Measurements from ENCODE around the gene ATRN.
"Not testable (repeated sequence)": the region's sequence is repeated elsewhere in the genome, so short reads cannot be mapped to it uniquely, and the experiment has no call there.

The ATRN gene

GRCh38 chr20:3576363-3576762 lies 105.5 kb downstream of the ATRN start:
- DNase-seq: no peak

GRCh38 chr20:3577366-3577765 lies 106.5 kb downstream of the ATRN start:
- DNase-seq: no peak

DNA sequence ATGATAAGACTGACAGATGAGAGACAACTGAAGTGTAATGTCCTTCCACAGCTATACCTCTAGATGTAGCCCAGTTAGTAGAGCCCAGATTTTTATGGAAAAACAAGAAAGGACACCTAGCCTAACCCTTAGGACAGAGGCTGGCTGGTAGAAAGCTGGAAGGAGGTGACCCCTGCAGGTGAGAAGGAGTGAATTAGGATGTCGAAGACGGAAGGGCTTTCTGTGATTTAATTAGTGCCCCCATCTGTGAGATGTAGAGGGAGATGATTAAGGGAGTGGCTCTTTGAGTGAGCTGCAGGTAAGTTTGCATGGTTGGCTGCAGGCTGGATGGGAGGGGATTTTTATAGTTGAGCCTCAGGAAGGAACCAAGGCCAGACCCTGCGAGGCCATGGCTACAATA lies 109.6 kb downstream of the ATRN start:
- no peak for DNase-seq

GRCh38 chr20:3583765-3584164 lies 112.9 kb downstream of the ATRN start:
- no peak for DNase-seq

DNA sequence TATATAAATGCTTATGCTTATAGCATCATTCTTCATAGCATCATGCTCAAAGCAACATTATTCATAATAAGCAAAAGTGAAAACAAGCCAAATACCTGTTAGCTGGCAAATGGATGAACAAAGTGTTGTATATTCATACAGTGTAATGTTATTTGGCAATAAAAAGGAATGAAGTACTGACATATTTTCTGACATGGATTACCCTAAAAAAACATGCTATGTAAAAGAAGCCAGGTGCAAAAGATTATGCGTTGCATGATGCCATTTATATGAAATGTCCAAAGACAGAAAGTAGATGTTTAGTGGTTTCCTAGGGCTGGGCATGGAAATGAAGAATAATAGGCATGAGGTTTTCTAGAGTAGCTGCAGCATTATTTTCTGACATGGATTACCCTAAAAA lies 115.3 kb downstream of the ATRN start:
- DNase-seq: no peak

GRCh38 chr20:3590164-3590563 lies 119.3 kb downstream of the ATRN start:
- no peak for DNase-seq

DNA sequence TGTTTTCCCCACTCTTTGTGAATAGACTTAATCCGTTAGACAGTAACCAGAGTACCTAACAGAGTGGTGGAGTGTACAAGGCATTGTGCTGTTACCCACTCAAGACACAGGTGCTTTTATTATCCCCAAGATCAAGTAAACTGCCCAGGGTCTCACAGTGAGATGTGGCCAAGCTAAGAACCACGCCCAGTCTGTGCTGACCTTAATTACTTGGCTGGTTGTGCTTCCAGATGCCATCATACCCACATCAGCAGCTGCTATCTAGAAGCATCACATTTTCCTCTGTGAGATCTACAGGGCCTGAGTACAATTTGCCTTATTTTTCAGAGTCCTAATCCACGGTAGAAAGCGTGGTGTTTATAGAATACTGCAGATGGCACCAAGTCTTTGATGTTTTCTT lies 122.1 kb downstream of the ATRN start:
- DNase-seq: no peak

- no peak for DNase-seq
Measured at GRCh38 chr20:3595541-3595940, 124.7 kb downstream of the ATRN start.

GRCh38 chr20:3603108-3603507 lies 132.3 kb downstream of the ATRN start:
- DNase-seq: no peak

DNA sequence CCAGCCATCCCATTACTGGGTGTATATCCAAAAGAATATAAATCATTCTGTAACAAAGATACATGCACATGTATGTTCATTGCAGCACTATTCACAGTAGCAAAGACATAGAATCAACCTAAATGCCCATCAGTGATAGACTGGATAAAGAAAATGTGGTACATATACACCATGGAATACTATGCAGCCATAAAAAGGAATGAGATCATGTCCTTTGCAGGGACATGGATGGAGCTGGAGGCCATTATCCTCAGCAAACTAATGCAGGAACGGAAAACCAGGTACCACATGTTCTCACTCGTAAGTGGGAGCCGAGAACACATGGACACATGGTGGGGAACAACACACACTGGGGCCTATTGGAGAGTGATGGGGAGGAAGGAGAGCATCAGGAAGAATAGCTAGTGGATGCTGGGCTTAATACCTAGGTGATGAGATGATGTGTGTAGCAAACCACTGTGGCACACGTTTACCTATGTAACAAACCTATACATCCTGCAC lies 134.6 kb downstream of the ATRN start:
- not testable (repeated sequence) for DNase-seq

- DNase-seq: no peak
Measured at GRCh38 chr20:3606021-3606420, 135.2 kb downstream of the ATRN start.

DNA sequence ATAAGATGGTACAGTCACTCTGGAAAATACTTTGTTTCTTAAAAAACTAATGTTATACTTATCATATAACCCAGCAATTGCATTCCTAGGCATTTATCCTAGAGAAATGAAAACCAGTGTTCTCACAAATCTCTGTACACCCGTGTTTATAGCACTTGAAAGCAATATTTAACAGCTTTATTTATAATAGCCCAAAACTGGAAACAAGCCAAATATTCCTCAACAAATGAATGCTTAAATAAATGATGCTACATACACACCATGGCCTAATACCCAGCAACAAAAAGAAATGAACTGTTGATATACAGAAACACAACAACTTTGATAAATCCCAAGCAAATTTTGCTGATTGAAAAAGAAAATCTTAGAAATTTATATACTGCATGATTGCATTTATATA lies 141.1 kb downstream of the ATRN start:
- no peak for DNase-seq

DNA sequence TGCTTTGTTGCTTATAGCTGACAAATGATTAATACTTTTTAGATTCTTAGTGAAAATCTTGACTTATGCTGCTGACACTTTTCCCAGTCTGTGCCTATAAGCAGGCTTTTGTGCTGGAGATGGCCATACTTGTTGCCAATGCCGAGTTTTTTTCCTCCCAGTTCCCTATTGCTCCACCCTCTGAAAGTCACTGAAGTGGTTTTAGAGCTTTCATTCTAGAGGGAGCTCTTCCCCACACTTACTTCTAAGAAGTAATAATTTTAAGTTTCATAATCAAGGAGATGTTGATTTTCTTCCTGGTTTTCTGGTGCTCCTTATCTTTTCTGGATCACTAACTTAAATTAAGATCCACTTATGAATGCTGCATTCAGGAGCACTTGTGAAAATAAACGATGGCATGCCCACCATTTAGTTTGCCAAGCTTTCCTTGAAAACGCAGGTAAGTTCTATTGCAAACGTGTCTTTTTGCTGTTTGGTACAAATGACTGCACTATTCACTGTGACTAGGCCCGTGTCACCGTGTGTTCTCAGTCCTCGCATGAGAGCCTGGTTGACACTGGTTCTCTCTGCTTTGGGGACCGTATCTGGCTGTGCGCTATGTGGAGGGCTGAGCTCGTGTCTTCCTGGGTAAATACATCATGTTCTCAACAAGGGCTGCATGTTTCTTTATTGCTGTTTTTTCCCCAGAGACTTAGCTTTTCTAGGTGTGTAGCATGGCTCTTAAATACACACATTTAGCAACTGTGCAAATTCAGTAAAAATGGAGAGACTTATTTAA lies 142.2 kb downstream of the ATRN start:
- no peak for DNase-seq

DNA sequence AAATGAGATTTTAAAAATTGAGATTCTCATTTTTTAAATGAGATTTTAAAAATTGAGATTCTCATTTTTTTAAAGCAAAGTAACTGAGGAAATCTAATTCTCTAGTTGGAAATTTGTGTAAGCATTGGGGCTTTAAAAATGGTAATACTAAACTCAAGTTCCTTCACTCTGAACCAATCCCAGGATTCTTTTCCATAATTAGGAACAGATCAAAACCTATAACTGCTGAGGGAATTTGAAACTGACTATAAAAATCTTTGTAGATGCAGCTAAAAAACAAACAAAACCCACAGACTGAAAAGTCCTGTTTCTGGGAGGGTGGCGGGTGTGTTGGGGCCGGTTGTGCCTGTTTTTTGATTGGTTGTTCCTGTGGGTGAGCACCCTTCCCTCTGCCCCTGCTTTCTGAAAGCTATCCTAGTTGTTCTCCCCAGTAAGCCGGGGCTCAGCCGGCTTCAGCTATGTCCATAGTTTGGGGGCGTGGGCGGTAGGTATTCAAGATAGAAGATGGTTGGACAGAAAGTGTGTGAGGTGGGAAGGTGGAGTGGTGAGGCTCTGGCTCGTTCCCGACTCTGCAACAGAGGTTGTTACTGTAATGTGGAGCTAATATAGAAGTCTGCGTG lies 143.1 kb downstream of the ATRN start:
- DNase-seq: no peak

- DNase-seq: no peak
Measured at GRCh38 chr20:3614466-3614865, 143.6 kb downstream of the ATRN start.

DNA sequence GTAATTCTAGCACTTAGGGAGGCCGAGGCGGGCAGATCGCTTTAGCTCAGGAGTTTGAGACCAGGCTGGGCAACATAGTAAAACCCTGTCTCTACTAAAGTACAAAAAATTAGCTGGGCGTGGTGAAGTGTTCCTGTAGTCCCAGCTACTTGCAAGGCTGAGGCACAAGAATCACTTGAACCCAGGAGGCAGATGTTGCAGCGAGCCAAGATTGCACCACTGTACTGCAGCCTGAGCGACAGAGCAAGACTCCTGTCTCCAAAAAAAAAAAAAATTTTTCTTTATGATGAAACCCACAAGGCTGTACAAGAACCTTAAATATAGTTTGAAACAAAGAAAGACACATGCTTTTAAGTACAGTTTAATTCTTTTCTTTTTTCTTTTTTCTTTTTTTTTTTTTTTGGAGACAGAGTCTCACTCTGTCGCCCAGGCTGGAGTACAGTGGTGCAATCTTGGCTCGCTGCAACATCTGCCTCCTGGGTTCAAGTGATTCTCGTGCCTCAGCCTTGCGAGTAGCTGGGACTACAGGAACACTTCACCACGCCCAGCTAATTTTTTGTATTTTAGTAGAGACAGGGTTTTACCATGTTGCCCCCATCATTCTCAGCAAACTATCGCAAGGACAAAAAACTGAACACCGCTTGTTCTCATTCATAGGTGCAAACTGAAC lies 144.5 kb downstream of the ATRN start:
- DNase-seq: not testable (repeated sequence)

DNA sequence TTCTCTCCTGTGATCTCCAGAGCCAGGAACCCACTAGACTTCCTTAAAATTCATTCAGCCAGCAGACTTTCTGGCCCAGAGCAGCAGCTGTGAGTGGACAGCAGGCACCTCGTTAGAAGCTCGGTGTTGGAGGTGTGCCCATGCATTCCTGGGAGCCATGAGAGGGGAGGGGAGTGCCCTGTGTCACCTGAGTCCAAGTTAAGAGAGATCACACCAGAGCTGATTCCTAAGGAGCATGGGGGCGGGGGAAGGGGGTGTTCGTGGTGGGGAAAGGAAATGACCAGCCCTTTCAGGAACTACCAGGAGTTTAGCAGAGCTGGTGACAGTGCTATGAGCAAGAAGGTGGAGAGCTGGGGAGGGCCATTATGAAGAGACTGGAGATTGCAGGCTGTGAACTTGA lies 145.4 kb downstream of the ATRN start:
- DNase-seq: peak; percentile 6

DNA sequence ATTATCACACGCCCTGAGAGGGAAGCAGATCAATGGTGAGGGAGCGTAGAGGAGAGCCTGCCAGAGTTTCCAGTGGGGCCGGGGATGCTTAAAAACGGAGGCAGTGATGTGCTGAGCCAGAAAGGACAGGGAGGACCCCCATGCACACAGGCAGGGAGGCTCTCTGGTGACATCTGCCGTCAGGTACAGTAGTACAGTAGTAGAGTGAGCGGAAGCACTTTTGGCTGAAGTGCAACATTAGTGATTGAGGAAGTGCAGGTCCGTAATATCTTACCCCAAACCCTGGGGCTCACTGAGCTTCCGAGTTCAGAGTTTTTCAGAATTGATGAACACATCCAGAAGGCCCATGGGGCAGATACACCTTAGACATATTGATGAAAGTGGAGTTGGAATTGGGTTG lies 150.3 kb downstream of the ATRN start:
- no peak for DNase-seq

DNA sequence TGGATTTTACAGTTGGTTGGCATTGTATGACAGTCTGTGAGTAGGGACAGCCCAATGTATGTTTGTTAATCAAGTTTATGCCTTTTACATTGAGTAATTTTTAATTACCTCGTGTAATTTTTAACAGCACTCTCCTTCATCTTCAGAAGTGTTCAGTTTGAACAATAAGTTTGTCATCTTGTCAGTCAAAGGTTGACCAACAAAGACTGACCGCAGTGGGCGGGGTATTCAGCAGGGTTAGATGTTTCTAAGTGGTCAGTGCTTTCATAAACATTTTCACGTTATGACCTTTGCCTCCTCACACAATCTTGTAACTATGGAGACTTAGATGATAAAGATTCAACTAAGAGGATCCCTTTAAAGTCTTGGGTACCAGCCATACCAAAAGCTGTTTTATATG lies 151.6 kb downstream of the ATRN start:
- DNase-seq: no peak

- DNase-seq: no peak
Measured at GRCh38 chr20:3627476-3627875, 156.7 kb downstream of the ATRN start.

- no peak for DNase-seq
Measured at GRCh38 chr20:3628502-3629314, 157.9 kb downstream of the ATRN start.

DNA sequence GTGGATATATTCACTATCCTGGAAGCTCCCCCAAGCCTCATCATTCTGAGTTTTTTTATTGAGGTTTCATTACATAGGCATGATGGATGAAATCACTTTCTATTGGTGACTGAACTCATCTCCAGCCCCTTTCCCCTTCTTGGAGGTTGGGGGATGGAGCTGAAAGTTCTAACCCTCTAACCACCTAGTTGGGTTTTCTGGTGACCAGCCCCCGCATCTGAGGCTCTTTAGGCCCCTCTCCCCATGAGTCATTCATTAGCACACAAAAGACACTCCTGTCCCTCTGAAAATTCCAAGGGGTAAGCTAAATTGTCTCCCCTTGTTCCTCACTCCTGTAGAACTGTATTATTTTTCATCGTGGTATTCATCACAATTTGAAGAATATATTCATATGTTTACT lies 159.1 kb downstream of the ATRN start:
- DNase-seq: no peak

GRCh38 chr20:3630429-3630828 lies 159.6 kb downstream of the ATRN start:
- DNase-seq: no peak
